ENCODE data around the gene MATK. TPM values are rescaled to one million over a fixed set of nuclear protein-coding genes. Genes with fewer than 3 reads are reported as not detected.
A peak's percentile ranks its signal among the peaks of the same experiment; 100 is the strongest.

MATK gene
- total and polyA plus RNA-seq, 12 donors: 0.14 to 4.9 (median 0.49) TPM

- intact Hi-C loops (cut with DNase I): loop anchor here in 2 of 10 donors (5.0 kb wide), 1 partner anchor 38 kb away; no protein-coding TSS in a partner anchor
- no peak for DNase-seq
- WGBS, 2 donors: 71 to 74% methylated on average over 47 to 49 of the region's 49 CpGs
- TF ChIP-seq CTCF (IDR thresholded peaks at IDR 0.05): peak in 7 of 9 donors; percentile 21 to 50 (median 37)
- no peak overlapping the region for H3K27ac ChIP-seq
- H3K9me3 ChIP-seq: peaks cover 0 to 28% (median 21%) of the 10 kb centered on the region in 11 donors
- H3K27me3 ChIP-seq: peaks cover 19 to 48% (median 45%) of the 10 kb centered on the region in 7 donors
- H3K36me3 ChIP-seq: no peaks in the 10 kb centered on the region
- no peak overlapping the region for H3K4me3 ChIP-seq
- H3K4me1 ChIP-seq: peaks cover 0 to 12% (median 3%) of the 10 kb centered on the region in 9 donors
- peak in 4 of 8 donors; percentile 15 to 59 (median 35) for ATAC-seq
Observed at GRCh38 chr19:3783660-3784584, 2.3 kb downstream of the MATK start.

GRCh38 chr19:3782903-3783302 is 3.3 kb downstream of the MATK start:
- TF ChIP-seq CTCF (IDR thresholded peaks at IDR 0.05): no peak
- peaks cover 0 to 28% (median 21%) of the 10 kb centered on the region in 11 donors for H3K9me3 ChIP-seq
- DNase-seq (no peak), ATAC-seq (no peak)
- H3K27me3 ChIP-seq: peaks cover 19 to 48% (median 45%) of the 10 kb centered on the region in 7 donors
- no peak overlapping the region for H3K4me3 ChIP-seq
- 87 to 90% methylated on average over 13 of the region's 13 CpGs for WGBS, 2 donors
- H3K27ac ChIP-seq: no peak overlapping the region
- intact Hi-C loops (cut with DNase I): loop anchor here in 2 of 10 donors (5.0 kb wide), 1 partner anchor 39 kb away; no protein-coding TSS in a partner anchor
- no peaks in the 10 kb centered on the region for H3K36me3 ChIP-seq
- peaks cover 0 to 12% (median 3%) of the 10 kb centered on the region in 9 donors for H3K4me1 ChIP-seq

- no peak for ATAC-seq
- Histone ChIP-seq H3K36me3 (no peaks in the 10 kb centered on the region), H3K4me3 (no peak overlapping the region), H3K4me1 (peaks cover 0 to 12% (median 3%) of the 10 kb centered on the region in 9 donors), H3K9me3 (peaks cover 0 to 28% (median 21%) of the 10 kb centered on the region in 11 donors), H3K27ac (no peak overlapping the region), H3K27me3 (peaks cover 19 to 48% (median 44%) of the 10 kb centered on the region in 7 donors)
- intact Hi-C loops (cut with DNase I): loop anchor here in 2 of 10 donors (5.0 kb wide), 1 partner anchor 40 kb away; no protein-coding TSS in a partner anchor
- DNase-seq: no peak
- WGBS, 2 donors: 96% methylated on average over 1 of the region's 1 CpG
- no peak for TF ChIP-seq CTCF (IDR thresholded peaks at IDR 0.05)
Observed at GRCh38 chr19:3782330-3782729, 3.9 kb downstream of the MATK start.

- no peak for DNase-seq
- H3K4me3 ChIP-seq: no peak overlapping the region
- TF ChIP-seq CTCF (IDR thresholded peaks at IDR 0.05): no peak
- intact Hi-C loops (cut with DNase I): loop anchor here in 2 of 10 donors (5.0 kb wide), 1 partner anchor 41 kb away; no protein-coding TSS in a partner anchor
- no peak overlapping the region for H3K27ac ChIP-seq
- H3K27me3 ChIP-seq: peaks cover 19 to 43% (median 38%) of the 10 kb centered on the region in 7 donors
- 96 to 100% methylated on average over 2 of the region's 2 CpGs for WGBS, 2 donors
- no peak for ATAC-seq
- peaks cover 0 to 28% (median 21%) of the 10 kb centered on the region in 11 donors for H3K9me3 ChIP-seq
- no peaks in the 10 kb centered on the region for H3K36me3 ChIP-seq
- H3K4me1 ChIP-seq: peaks cover 0 to 12% (median 3%) of the 10 kb centered on the region in 9 donors
Observed at GRCh38 chr19:3781603-3782002, 4.6 kb downstream of the MATK start.
